Activated CD4-positive, alpha-beta memory T cell treated with anti-CD3 and anti-CD28 coated beads, Interleukin-2, amount 10 ng/mL, durations not matched to agents 7 days and 5 days (primary cell): Measurements from ENCODE around the gene OGG1. TPM values are rescaled to one million over a fixed set of nuclear protein-coding genes. Genes with fewer than 3 reads are reported as not detected.

Experiments
- CTCF ChIA-PET: fragments of 350-600 bp; sonication (Branson Sonifier 250); formaldehyde crosslinking; loops from one replicate; lab custom pipeline; 2021; ENCODE audit warnings: antibody characterized with exemption, inconsistent platforms; lab: Charles Lee
- POLR2A ChIA-PET: fragments of 350-600 bp; sonication (Branson Sonifier 250); formaldehyde crosslinking; loops from one replicate; lab custom pipeline; 2021; ENCODE audit warnings: antibody characterized with exemption; lab: Charles Lee
- DNase-seq: peaks from one replicate; pipeline ENCODE4 v3.0.0-alpha.2; 2020
- H3K27ac Mint-ChIP-seq: one replicate; pipeline ENCODE4 v1.8.0; 2021; ENCODE audit warnings: mild to moderate bottlenecking, mixed read lengths
- H3K27me3 Mint-ChIP-seq: one replicate; pipeline ENCODE4 v1.8.0; 2021; ENCODE audit warnings: mixed read lengths
- H3K36me3 Mint-ChIP-seq: one replicate; pipeline ENCODE4 v1.8.0; 2021; ENCODE audit warnings: low read depth, mixed read lengths
- H3K4me1 Mint-ChIP-seq: one replicate; pipeline ENCODE4 v1.8.0; 2021; ENCODE audit warnings: mixed read lengths
- H3K4me3 Mint-ChIP-seq: one replicate; pipeline ENCODE4 v1.8.0; 2021; ENCODE audit warnings: mild to moderate bottlenecking, mixed read lengths
- H3K9me3 Mint-ChIP-seq: one replicate; pipeline ENCODE4 v1.8.0; 2021; ENCODE audit warnings: mixed read lengths
- total RNA-seq, 2 experiments: library from RNA; stranded (reverse); gene quantifications; one replicate each; pipeline ENCODE4 v1.2.3, GENCODE V29; 2021

The OGG1 gene
- 10 to 100 TPM; 29.5 to 34.3 TPM for total RNA-seq

GRCh38 chr3:9749645-9750555 is at the start of gene OGG1:
Gene OGG1, plus strand, starts transcription at chr3:9749952. Its CDS starts 335 bp downstream, at chr3:9750287.
- peak; percentile 98 for DNase-seq
- CTCF ChIA-PET = interaction anchor here (0.5 to 2.7 kb wide), 9 partner anchors 14 to 397 kb away, joined by 3 to 11 read pairs (median 4); partner anchors contain the start of genes ARPC4 and TADA3
- H3K4me3 Mint-ChIP-seq = peak within 1 kb of the TSS; percentile 93
- POLR2A ChIA-PET = interaction anchor here (0.8 to 11.9 kb wide), 14 partner anchors 10 to 353 kb away, joined by 3 to 158 read pairs (median 12); partner anchors contain the start of genes ARPC4, BRPF1, CAMK1 and FANCD2
- H3K27me3 Mint-ChIP-seq = no peaks in the 10 kb centered on the region
- peaks cover 65% of the 10 kb centered on the region for H3K36me3 Mint-ChIP-seq
- H3K27ac Mint-ChIP-seq = peak within 1 kb of the TSS; percentile 91
- peaks cover 58% of the 10 kb centered on the region for H3K4me1 Mint-ChIP-seq
- H3K9me3 Mint-ChIP-seq = no peaks in the 10 kb centered on the region

- Mint-ChIP-seq H3K4me3 (no peak overlapping the region), H3K27ac (no peak overlapping the region), H3K27me3 (peaks cover 14% of the 10 kb centered on the region), H3K9me3 (no peaks in the 10 kb centered on the region), H3K36me3 (peaks cover 43% of the 10 kb centered on the region), H3K4me1 (peaks cover 7% of the 10 kb centered on the region)
- POLR2A ChIA-PET = no interaction called here
- DNase-seq = no peak
- CTCF ChIA-PET = no interaction called here
Observed at GRCh38 chr3:9700536-9700935, 49.2 kb upstream of the OGG1 start.

GRCh38 chr3:9701006-9701405 is 48.7 kb upstream of the OGG1 start:
- Mint-ChIP-seq H3K4me3 (no peak overlapping the region), H3K4me1 (peaks cover 7% of the 10 kb centered on the region), H3K27me3 (peaks cover 17% of the 10 kb centered on the region), H3K36me3 (peaks cover 41% of the 10 kb centered on the region), H3K27ac (no peak overlapping the region), H3K9me3 (no peaks in the 10 kb centered on the region)
- DNase-seq = no peak
- POLR2A ChIA-PET = no interaction called here
- CTCF ChIA-PET = no interaction called here

- Mint-ChIP-seq H3K4me3 (no peak overlapping the region), H3K27ac (no peak overlapping the region), H3K27me3 (peaks cover 24% of the 10 kb centered on the region), H3K36me3 (peaks cover 39% of the 10 kb centered on the region), H3K9me3 (no peaks in the 10 kb centered on the region), H3K4me1 (peaks cover 9% of the 10 kb centered on the region)
- CTCF ChIA-PET = interaction anchor here (1.2 kb wide), 1 partner anchor 25 kb away, joined by 3 read pairs; no protein-coding TSS in a partner anchor
- POLR2A ChIA-PET = interaction anchor here (1.1 kb wide), 1 partner anchor 12 kb away, joined by 4 read pairs; no protein-coding TSS in a partner anchor
- DNase-seq = no peak
Observed at GRCh38 chr3:9701711-9702110, 48.0 kb upstream of the OGG1 start.

- H3K27me3 Mint-ChIP-seq = peaks cover 28% of the 10 kb centered on the region
- no peaks in the 10 kb centered on the region for H3K9me3 Mint-ChIP-seq
- H3K4me1 Mint-ChIP-seq = peaks cover 9% of the 10 kb centered on the region
- POLR2A ChIA-PET = interaction anchor here (1.1 kb wide), 1 partner anchor 581 kb away, joined by 3 read pairs; no protein-coding TSS in a partner anchor
- peaks cover 31% of the 10 kb centered on the region for H3K36me3 Mint-ChIP-seq
- DNase-seq = no peak
- no peak overlapping the region for H3K4me3 Mint-ChIP-seq
- CTCF ChIA-PET = no interaction called here
- H3K27ac Mint-ChIP-seq = no peak overlapping the region
Observed at GRCh38 chr3:9703240-9703639, 46.5 kb upstream of the OGG1 start.

- DNase-seq = no peak
- Mint-ChIP-seq H3K9me3 (no peaks in the 10 kb centered on the region), H3K36me3 (peaks cover 31% of the 10 kb centered on the region), H3K27me3 (peaks cover 28% of the 10 kb centered on the region), H3K27ac (no peak within 1 kb of the TSS), H3K4me3 (no peak within 1 kb of the TSS), H3K4me1 (peaks cover 9% of the 10 kb centered on the region)
- ChIA-PET CTCF (no interaction called here), POLR2A (interaction anchor here (0.6 kb wide), 1 partner anchor 315 kb away, joined by 4 read pairs; no protein-coding TSS in a partner anchor)
Observed at GRCh38 chr3:9703736-9704346, 45.9 kb upstream of the OGG1 start, which contains the start of gene CPNE9. Gene CPNE9, plus strand, starts transcription at chr3:9703833. Its CDS starts 164 bp downstream, at chr3:9703997.

GRCh38 chr3:9704347-9705322 is 45.1 kb upstream of the OGG1 start:
- CTCF ChIA-PET = interaction anchor here (1.0 kb wide), 1 partner anchor 22 kb away, joined by 3 read pairs; no protein-coding TSS in a partner anchor

GRCh38 chr3:9710174-9710739 is 39.5 kb upstream of the OGG1 start:
- no peaks in the 10 kb centered on the region for H3K36me3 Mint-ChIP-seq
- CTCF ChIA-PET = no interaction called here
- H3K9me3 Mint-ChIP-seq = no peaks in the 10 kb centered on the region
- H3K27me3 Mint-ChIP-seq = peaks cover 21% of the 10 kb centered on the region
- H3K27ac Mint-ChIP-seq = no peak overlapping the region
- H3K4me3 Mint-ChIP-seq = no peak overlapping the region
- H3K4me1 Mint-ChIP-seq = peaks cover 2% of the 10 kb centered on the region
- no peak for DNase-seq
- POLR2A ChIA-PET = no interaction called here

More at GRCh38 chr3:9704347-9705322, 45.1 kb upstream of the OGG1 start:
- DNase-seq = peak; percentile 20
- Mint-ChIP-seq H3K9me3 (no peaks in the 10 kb centered on the region), H3K4me1 (peaks cover 9% of the 10 kb centered on the region), H3K27ac (no peak overlapping the region), H3K27me3 (peaks cover 28% of the 10 kb centered on the region), H3K4me3 (no peak overlapping the region), H3K36me3 (peaks cover 29% of the 10 kb centered on the region)
- POLR2A ChIA-PET = interaction anchor here (0.6 kb wide), 1 partner anchor 316 kb away, joined by 4 read pairs; no protein-coding TSS in a partner anchor

GRCh38 chr3:9712415-9712814 is 37.3 kb upstream of the OGG1 start:
- H3K9me3 Mint-ChIP-seq = no peaks in the 10 kb centered on the region
- CTCF ChIA-PET = interaction anchor here (1.4 to 2.1 kb wide), 2 partner anchors 9 to 15 kb away, joined by 3 to 5 read pairs; no protein-coding TSS in a partner anchor
- peaks cover 2% of the 10 kb centered on the region for H3K4me1 Mint-ChIP-seq
- no peak for DNase-seq
- peaks cover 12% of the 10 kb centered on the region for H3K27me3 Mint-ChIP-seq
- POLR2A ChIA-PET = no interaction called here
- H3K4me3 Mint-ChIP-seq = no peak overlapping the region
- H3K36me3 Mint-ChIP-seq = no peaks in the 10 kb centered on the region
- no peak overlapping the region for H3K27ac Mint-ChIP-seq

GRCh38 chr3:9713142-9713541 is 36.6 kb upstream of the OGG1 start:
- H3K27ac Mint-ChIP-seq = no peak overlapping the region
- POLR2A ChIA-PET = no interaction called here

GRCh38 chr3:9715136-9715535 is 34.6 kb upstream of the OGG1 start:
- Mint-ChIP-seq H3K4me1 (peaks cover 2% of the 10 kb centered on the region), H3K27ac (no peak overlapping the region), H3K4me3 (no peak overlapping the region), H3K36me3 (no peaks in the 10 kb centered on the region), H3K9me3 (no peaks in the 10 kb centered on the region), H3K27me3 (peaks cover 15% of the 10 kb centered on the region)
- no peak for DNase-seq
- CTCF ChIA-PET = interaction anchor here (3.6 kb wide), 1 partner anchor 13 kb away, joined by 19 read pairs; no protein-coding TSS in a partner anchor
- POLR2A ChIA-PET = no interaction called here

More at GRCh38 chr3:9713142-9713541, 36.6 kb upstream of the OGG1 start:
- Mint-ChIP-seq H3K4me3 (no peak overlapping the region), H3K4me1 (peaks cover 2% of the 10 kb centered on the region), H3K27me3 (peaks cover 15% of the 10 kb centered on the region), H3K9me3 (no peaks in the 10 kb centered on the region), H3K36me3 (no peaks in the 10 kb centered on the region)
- no peak for DNase-seq
- CTCF ChIA-PET = no interaction called here
